ENCODE measurements around the gene MYO1E.

MYO1E gene

DNA sequence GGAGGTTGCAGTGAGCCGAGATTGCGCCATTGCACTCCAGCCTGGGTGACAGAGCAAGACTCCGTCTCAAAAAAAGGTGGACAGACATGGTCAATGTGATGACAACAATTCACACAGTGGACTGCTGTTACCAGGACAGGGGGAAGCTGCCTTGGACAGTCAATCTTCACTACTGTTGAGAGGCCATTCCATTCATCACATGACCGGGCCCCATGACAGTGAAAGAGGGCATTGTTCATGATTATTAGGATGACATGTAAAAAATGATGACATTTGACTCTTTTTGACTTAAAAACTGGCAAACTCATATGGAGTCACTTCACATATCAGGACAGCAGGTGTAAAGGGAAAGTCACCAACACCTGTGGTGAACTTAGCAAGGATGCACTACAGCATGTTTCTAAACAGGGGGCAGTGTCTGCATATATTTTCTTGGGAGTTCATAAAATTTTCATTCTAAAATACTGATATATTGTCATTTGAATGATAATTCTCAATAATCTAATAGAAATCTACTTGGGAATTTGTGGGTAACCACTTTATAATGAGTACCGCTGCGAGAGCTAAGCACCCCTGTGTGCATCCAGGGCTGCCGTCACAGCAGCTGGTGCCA, 200.3 kb downstream of the MYO1E start:
- Histone ChIP-seq H3K9me3 (no peaks in the 10 kb centered on the region), H3K4me3 (no peak overlapping the region), H3K27ac (peak overlapping the region; percentile 85 to 93), H3K4me1 (peaks cover 6 to 48% (median 28%) of the 10 kb centered on the region in 4 donors), H3K36me3 (peaks cover 27 to 47% (median 37%) of the 10 kb centered on the region in 3 donors), H3K27me3 (no peaks in the 10 kb centered on the region)
- TF ChIP-seq, protein P1, sequence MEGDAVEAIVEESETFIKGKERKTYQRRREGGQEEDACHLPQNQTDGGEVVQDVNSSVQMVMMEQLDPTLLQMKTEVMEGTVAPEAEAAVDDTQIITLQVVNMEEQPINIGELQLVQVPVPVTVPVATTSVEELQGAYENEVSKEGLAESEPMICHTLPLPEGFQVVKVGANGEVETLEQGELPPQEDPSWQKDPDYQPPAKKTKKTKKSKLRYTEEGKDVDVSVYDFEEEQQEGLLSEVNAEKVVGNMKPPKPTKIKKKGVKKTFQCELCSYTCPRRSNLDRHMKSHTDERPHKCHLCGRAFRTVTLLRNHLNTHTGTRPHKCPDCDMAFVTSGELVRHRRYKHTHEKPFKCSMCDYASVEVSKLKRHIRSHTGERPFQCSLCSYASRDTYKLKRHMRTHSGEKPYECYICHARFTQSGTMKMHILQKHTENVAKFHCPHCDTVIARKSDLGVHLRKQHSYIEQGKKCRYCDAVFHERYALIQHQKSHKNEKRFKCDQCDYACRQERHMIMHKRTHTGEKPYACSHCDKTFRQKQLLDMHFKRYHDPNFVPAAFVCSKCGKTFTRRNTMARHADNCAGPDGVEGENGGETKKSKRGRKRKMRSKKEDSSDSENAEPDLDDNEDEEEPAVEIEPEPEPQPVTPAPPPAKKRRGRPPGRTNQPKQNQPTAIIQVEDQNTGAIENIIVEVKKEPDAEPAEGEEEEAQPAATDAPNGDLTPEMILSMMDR (IDR thresholded peaks at IDR 0.05) = no peak
- intact Hi-C loops (cut with DNase I; ENCODE audit: low total_unique reads) = no loop called here
- DNase-seq = no peak

DNA sequence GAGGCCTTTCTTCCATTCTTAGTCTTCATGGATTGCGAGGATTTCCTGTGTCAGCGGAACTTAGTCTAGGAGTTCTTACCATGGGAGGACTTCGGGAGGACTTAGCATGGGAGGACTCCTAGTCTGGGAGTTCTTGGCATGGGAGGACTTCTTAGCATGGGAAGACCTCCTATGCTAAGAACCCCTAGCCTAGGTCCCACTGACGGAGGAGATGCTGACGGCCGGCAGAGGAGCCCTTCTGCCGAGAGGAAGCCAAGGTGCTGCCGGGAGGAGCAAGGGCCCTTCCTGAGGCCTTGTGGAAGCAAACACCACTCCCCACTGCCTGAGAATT, 201.6 kb downstream of the MYO1E start:
- TF ChIP-seq, protein P1 (IDR thresholded peaks at IDR 0.05) = no peak
- Histone ChIP-seq H3K27me3 (no peaks in the 10 kb centered on the region), H3K27ac (peak overlapping the region; percentile 85 to 93), H3K36me3 (peaks cover 22 to 39% (median 27%) of the 10 kb centered on the region in 3 donors), H3K4me3 (no peak overlapping the region), H3K4me1 (peaks cover 6 to 53% (median 31%) of the 10 kb centered on the region in 4 donors), H3K9me3 (no peaks in the 10 kb centered on the region)
- DNase-seq = no peak
- intact Hi-C loops (cut with DNase I; ENCODE audit: low total_unique reads) = no loop called here

DNA sequence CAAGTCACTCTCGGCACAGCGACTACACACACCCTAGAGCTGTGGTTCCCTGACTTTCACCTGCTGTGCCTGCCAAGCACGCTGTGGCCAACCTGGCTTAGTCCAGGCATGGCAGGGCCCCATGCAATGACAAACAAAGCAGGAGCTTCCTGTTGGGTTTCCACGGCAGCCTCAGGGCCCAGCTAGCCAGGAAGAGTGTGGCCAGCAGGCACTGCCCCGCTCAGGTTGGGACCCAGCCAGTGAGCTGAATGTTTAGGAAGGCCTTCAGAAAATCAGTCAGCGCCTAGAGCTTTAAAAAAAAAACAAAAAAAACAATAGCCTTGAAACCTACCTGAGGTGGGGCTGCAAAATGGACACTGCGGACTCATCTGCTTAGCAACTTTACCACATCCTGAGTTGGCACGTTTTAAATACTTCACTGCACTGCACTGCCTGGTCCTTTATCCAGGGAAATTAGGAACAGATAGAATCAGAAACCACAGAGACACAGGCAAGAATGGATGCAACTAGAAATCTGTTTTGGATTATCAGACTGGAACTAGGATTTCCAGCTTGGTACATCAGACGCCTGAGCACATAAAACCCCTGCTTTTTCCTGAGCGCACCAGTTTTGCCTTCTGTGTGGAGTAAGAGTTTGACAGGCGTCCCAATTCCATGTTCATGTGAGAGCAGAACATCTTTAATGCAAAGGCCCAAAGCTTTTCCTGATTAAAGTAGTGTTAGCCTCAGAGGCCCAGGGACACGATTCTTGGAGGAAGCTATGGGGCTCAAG, 202.2 kb downstream of the MYO1E start:
- H3K36me3 ChIP-seq = peaks cover 21 to 43% (median 27%) of the 10 kb centered on the region in 3 donors
- H3K27ac ChIP-seq = peak overlapping the region; percentile 85 to 93
- H3K9me3 ChIP-seq = no peaks in the 10 kb centered on the region
- intact Hi-C loops (cut with DNase I; ENCODE audit: low total_unique reads) = no loop called here
- TF ChIP-seq, protein P1 (IDR thresholded peaks at IDR 0.05) = no peak
- H3K4me3 ChIP-seq = no peak overlapping the region
- H3K4me1 ChIP-seq = peaks cover 6 to 53% (median 34%) of the 10 kb centered on the region in 4 donors
- peak; percentile 78 to 90 for DNase-seq
- no peaks in the 10 kb centered on the region for H3K27me3 ChIP-seq

DNA sequence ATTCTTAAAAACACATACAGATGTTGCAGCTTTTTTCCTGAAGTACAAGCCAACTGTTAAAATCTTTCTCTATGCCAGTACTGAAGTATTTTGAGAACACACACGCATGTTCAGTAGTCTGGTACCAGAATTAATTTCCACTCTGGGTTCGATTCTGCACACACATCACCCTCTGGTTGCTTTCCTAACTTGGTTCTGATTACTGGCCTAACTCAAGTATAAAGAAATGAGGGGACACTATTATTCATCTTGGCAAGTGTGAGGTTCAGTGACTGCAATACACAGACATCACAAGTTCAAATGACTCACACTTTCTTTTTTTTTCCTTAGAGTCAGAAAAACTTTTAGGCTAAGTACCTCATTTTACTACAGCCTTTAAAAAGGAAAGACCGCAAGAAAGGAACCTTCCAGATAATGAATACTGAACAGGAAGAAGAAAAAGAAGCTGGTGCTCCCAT, 203.4 kb downstream of the MYO1E start:
- intact Hi-C loops (cut with DNase I; ENCODE audit: low total_unique reads) = loop anchor here (10.0 kb wide), 1 partner anchor 206 kb away; the partner anchor contains the start of gene MYO1E
- Histone ChIP-seq H3K4me3 (no peak overlapping the region), H3K4me1 (peaks cover 6 to 47% (median 34%) of the 10 kb centered on the region in 4 donors), H3K9me3 (no peaks in the 10 kb centered on the region), H3K27me3 (no peaks in the 10 kb centered on the region), H3K36me3 (peaks cover 20 to 51% (median 21%) of the 10 kb centered on the region in 3 donors), H3K27ac (peak overlapping the region; percentile 85 to 93)
- TF ChIP-seq, protein P1 (IDR thresholded peaks at IDR 0.05) = no peak
- no peak for DNase-seq

DNA sequence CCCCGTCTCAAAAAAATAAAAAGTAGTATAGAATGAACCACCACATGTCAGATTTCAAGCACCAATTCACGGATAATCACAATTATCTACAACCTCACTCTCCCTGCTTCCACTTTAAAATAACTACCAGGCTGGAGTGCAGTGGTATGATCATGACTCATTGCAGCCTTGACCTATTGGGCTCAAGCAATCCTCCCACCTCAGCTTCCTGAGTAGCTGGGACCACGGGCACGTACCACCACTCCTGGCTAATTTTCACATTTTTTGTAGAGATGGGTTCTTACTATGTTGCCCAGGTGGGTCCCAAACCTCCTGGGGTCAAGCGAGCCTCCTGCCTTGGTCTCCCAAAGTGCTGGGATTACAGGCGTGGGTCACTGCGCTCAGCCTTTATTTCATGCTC, 204.1 kb downstream of the MYO1E start:
- Histone ChIP-seq H3K4me3 (no peak overlapping the region), H3K27ac (peak overlapping the region; percentile 85 to 93), H3K4me1 (peaks cover 6 to 47% (median 34%) of the 10 kb centered on the region in 4 donors), H3K9me3 (no peaks in the 10 kb centered on the region), H3K36me3 (peaks cover 15 to 44% (median 16%) of the 10 kb centered on the region in 3 donors), H3K27me3 (no peaks in the 10 kb centered on the region)
- TF ChIP-seq, protein P1 (IDR thresholded peaks at IDR 0.05) = no peak
- intact Hi-C loops (cut with DNase I; ENCODE audit: low total_unique reads) = loop anchor here (10.0 kb wide), 1 partner anchor 206 kb away; the partner anchor contains the start of gene MYO1E
- no peak for DNase-seq
